ENCODE measurements around the gene CAV1. TPM values are rescaled to one million over a fixed set of nuclear protein-coding genes. Genes with fewer than 3 reads are reported as not detected.

The CAV1 gene
- total RNA-seq, 1 donor from 2014 or later: 15.8 TPM

- H3K27me3 ChIP-seq (ENCODE audit: control insufficient read depth, insufficient read depth, low read length): no peaks in the 10 kb centered on the region
- H3K36me3 ChIP-seq (ENCODE audit: control insufficient read depth, insufficient read depth, low read length): no peaks in the 10 kb centered on the region
- no peak for DNase-seq (ENCODE audit: low read depth)
- no peak overlapping the region for H3K4me3 ChIP-seq (ENCODE audit: low read depth, low read length)
- no peak for TF ChIP-seq CTCF (IDR thresholded peaks at IDR 0.05; ENCODE audit: insufficient read depth, low read length, poor library complexity, severe bottlenecking)
Observed at GRCh38 chr7:116517626-116518025, 7.2 kb upstream of the CAV1 start.

DNA sequence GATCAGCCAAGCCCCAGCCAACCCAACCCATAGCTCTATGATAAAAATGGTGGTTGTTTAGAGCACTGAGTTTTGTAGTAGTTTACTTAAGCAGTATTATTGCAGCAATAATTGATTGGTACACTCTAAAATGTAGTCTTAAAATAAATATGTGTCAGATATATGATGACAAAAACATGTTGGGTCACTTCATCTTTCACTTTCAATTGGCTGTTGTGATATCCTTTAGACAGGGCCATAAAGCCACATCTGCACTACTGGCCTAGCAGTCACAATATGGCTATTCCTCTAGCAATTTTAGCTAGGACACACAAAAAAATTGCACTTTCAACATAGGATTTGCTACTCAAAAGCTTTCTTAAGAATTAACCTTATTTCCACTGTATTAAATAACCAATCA, 5.9 kb upstream of the CAV1 start:
- Histone ChIP-seq H3K27me3 (ENCODE audit: control insufficient read depth, insufficient read depth, low read length) (no peaks in the 10 kb centered on the region), H3K36me3 (ENCODE audit: control insufficient read depth, insufficient read depth, low read length) (no peaks in the 10 kb centered on the region), H3K4me3 (ENCODE audit: low read depth, low read length) (no peak overlapping the region)
- DNase-seq (ENCODE audit: low read depth): no peak
- no peak for TF ChIP-seq CTCF (IDR thresholded peaks at IDR 0.05; ENCODE audit: insufficient read depth, low read length, poor library complexity, severe bottlenecking)

DNA sequence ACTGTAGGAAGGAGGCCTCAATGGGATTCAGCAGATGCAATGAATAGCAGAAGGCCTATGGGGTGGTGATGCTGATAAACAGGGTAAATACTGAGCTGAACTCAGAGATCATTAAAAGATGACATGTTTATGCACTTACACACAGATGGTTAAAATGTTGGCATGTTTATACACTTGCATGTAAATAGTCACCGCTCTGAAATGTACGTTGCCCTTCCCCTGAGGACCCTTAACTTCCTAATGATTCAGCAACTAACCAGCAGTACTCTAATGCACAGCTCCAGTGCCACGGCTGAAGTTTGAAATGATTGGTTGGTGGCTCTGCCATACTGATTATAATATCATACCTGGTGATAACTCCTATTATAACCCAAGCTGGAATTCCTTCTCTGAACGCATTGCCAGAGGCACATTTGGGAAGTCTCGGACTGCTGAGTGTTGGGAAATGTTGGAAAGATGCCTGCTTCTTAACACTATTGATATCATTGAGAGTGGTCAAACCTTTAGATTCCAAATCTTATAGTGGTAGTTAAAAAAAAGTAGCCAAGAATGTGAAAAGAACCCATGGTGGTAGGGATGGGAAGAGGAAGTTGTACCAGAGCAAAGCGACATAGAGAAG, 3.7 kb upstream of the CAV1 start:
- no peak overlapping the region for H3K4me3 ChIP-seq (ENCODE audit: low read depth, low read length)

DNA sequence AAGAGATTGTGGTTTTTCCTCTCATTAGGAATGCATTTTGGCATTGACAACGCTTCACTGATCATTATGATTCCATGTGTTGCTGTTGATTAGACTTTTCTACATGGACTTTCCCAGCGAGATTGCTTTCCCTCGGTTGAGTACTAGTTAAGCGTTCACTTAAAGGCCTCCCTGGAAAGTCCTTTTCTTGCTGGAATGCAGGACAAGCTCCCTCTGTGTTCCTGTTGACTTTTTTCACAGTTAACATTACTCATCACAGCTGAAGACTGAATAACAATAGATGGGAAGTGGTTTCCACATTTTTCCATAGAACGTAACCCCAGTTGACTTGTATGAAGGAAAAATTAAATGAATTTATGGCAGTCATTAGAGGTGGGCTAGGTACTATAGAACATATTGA, 2.6 kb upstream of the CAV1 start:
- Histone ChIP-seq H3K27me3 (ENCODE audit: control insufficient read depth, insufficient read depth, low read length) (no peaks in the 10 kb centered on the region), H3K4me3 (ENCODE audit: low read depth, low read length) (no peak overlapping the region), H3K36me3 (ENCODE audit: control insufficient read depth, insufficient read depth, low read length) (no peaks in the 10 kb centered on the region)
- peak; percentile 82 for DNase-seq (ENCODE audit: low read depth)
- TF ChIP-seq CTCF (IDR thresholded peaks at IDR 0.05; ENCODE audit: insufficient read depth, low read length, poor library complexity, severe bottlenecking): no peak

More for the DNA sequence above, 3.7 kb upstream of the CAV1 start:
- Histone ChIP-seq H3K36me3 (ENCODE audit: control insufficient read depth, insufficient read depth, low read length) (no peaks in the 10 kb centered on the region), H3K27me3 (ENCODE audit: control insufficient read depth, insufficient read depth, low read length) (no peaks in the 10 kb centered on the region)
- DNase-seq (ENCODE audit: low read depth): no peak
- TF ChIP-seq CTCF (IDR thresholded peaks at IDR 0.05; ENCODE audit: insufficient read depth, low read length, poor library complexity, severe bottlenecking): no peak

DNA sequence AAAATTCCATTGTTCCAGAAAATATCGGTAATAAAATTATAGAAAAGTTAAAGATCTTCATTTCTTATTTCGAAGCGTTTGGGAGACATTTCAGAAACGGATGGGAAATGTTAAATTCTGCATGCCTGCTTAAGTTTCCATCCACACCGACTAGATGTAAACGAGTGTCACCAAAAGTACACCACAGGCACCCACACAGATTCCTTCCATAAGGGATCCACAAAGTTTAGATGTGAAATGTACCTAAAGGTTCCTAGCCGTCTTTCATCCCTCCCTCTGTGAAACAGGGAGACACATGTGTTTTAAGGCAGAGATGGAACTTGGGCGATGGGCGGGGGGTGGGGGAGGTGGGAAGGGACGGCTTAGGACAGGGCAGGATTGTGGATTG, 621 bp upstream of the CAV1 start:
- no peaks in the 10 kb centered on the region for H3K36me3 ChIP-seq (ENCODE audit: control insufficient read depth, insufficient read depth, low read length)
- H3K27me3 ChIP-seq (ENCODE audit: control insufficient read depth, insufficient read depth, low read length): no peaks in the 10 kb centered on the region
- peak overlapping the region; percentile 72 for H3K4me3 ChIP-seq (ENCODE audit: low read depth, low read length)
- TF ChIP-seq CTCF (IDR thresholded peaks at IDR 0.05; ENCODE audit: insufficient read depth, low read length, poor library complexity, severe bottlenecking): no peak
- DNase-seq (ENCODE audit: low read depth): no peak

GRCh38 chr7:116525298-116525912, 569 bp downstream of the CAV1 start:
- DNase-seq (ENCODE audit: low read depth): no peak
- H3K36me3 ChIP-seq (ENCODE audit: control insufficient read depth, insufficient read depth, low read length): no peaks in the 10 kb centered on the region
- TF ChIP-seq CTCF (IDR thresholded peaks at IDR 0.05; ENCODE audit: insufficient read depth, low read length, poor library complexity, severe bottlenecking): no peak
- no peaks in the 10 kb centered on the region for H3K27me3 ChIP-seq (ENCODE audit: control insufficient read depth, insufficient read depth, low read length)
- H3K4me3 ChIP-seq (ENCODE audit: low read depth, low read length): peak overlapping the region; percentile 72

Measured in kidney epithelial cell (primary cell).